Panc1 (cell line): ENCODE results near the gene CARMIL1. TPM values are rescaled to one million over a fixed set of nuclear protein-coding genes. Genes with fewer than 3 reads are reported as not detected.

Experiments
- ATAC-seq: fragments of 200-7000 bp; cut with Tn5 transposase; 2 replicates; pipeline ENCODE4 v1.9.1; 2020; ENCODE audit warnings: mild to moderate bottlenecking, moderate library complexity
- BruUV-seq: library from RNA; stranded (reverse); fragments of 400-500 nt; replicated peaks from 2 replicates; lab custom pipeline; 2021; lab: Mats Ljungman, UMichigan
- CTCF ChIA-PET: fragments of 300-600 bp; sonication (Branson Sonifier 250); formaldehyde crosslinking; loops from one replicate; lab custom pipeline; 2022; ENCODE audit warnings: antibody characterized with exemption; lab: Charles Lee
- POLR2A ChIA-PET: fragments of 300-600 bp; sonication (Branson Sonifier 250); formaldehyde crosslinking; loops from one replicate; lab custom pipeline; 2022; ENCODE audit warnings: antibody characterized with exemption; lab: Charles Lee
- DNase-seq: peaks from one replicate; pipeline ENCODE4 v3.0.0-alpha.2; 2010; ENCODE audit warnings: low read depth, low spot score
- H3K27ac ChIP-seq: 2 replicates; pipeline ENCODE4 v1.5.1; 2011; ENCODE audit warnings: mild to moderate bottlenecking, low read length, inconsistent platforms
- H3K27me3 ChIP-seq: fragments of 200-500 bp; sonication (Bioruptor generic); 2 replicates; pipeline ENCODE4 v1.6.0; 2014; ENCODE audit warnings: low read length, inconsistent platforms; ENCODE audit not compliant: control insufficient read depth, insufficient read depth
- H3K36me3 ChIP-seq: fragments of 200-500 bp; sonication (Bioruptor generic); 2 replicates; pipeline ENCODE4 v1.5.1; 2014; ENCODE audit warnings: inconsistent platforms, mild to moderate bottlenecking, low read length, moderate library complexity; ENCODE audit not compliant: control insufficient read depth, insufficient read depth
- H3K4me1 ChIP-seq: 2 replicates; pipeline ENCODE4 v1.5.1; 2011; ENCODE audit warnings: inconsistent platforms, mild to moderate bottlenecking, low read length, moderate library complexity; ENCODE audit not compliant: control insufficient read depth, insufficient read depth
- H3K4me3 ChIP-seq, 2 experiments: 2 replicates each; pipeline ENCODE4 v1.5.1; 2011 to 2012; ENCODE audit warnings: low read depth in 2 of 2, low read length in 2 of 2, mild to moderate bottlenecking in 2 of 2, inconsistent platforms in 1 of 2, moderate library complexity in 1 of 2
- H3K9me3 ChIP-seq: fragments of 200-500 bp; sonication (Bioruptor generic); 2 replicates; pipeline ENCODE4 v1.5.1; 2014; ENCODE audit warnings: low read depth, mild to moderate bottlenecking, inconsistent platforms, low read length, moderate library complexity; ENCODE audit not compliant: control insufficient read depth, insufficient read depth
- POLR2AphosphoS5 ChIP-seq: IDR thresholded peaks from 2 replicates; pipeline ENCODE4 v1.6.1; 2012; ENCODE audit warnings: mild to moderate bottlenecking, low read depth, low read length, moderate library complexity
- SIN3A ChIP-seq: IDR thresholded peaks from 2 replicates; pipeline ENCODE4 v1.6.1; 2012; ENCODE audit warnings: low read depth, mild to moderate bottlenecking, low read length, moderate library complexity, borderline replicate concordance; ENCODE audit not compliant: insufficient read depth
- TCF7L2 ChIP-seq: IDR thresholded peaks from 2 replicates; pipeline ENCODE4 v1.6.1; 2011; ENCODE audit warnings: mild to moderate bottlenecking, low read depth, low read length, inconsistent platforms
- in situ Hi-C: cut with HindIII; loops from 2 replicates; pipeline ENCODE4 v1.10.0; 2016; ENCODE audit warnings: low sequenced_read_pairs, low pct_unique_long_range_greater_than_20kb
- intact Hi-C: fragments of 100-400 bp; cut with micrococcal nuclease; formaldehyde crosslinking; loops from one replicate; pipeline ENCODE4 v1.10.0; 2022; ENCODE audit not compliant: unreplicated experiment
- total RNA-seq: library from RNA; stranded (reverse); gene quantifications from one replicate; pipeline ENCODE4 v1.2.1, GENCODE V29; 2021; ENCODE audit not compliant: unreplicated experiment
- TF ChIP-seq, protein P1 (sequence below): fragments of 450-650 bp; IDR thresholded peaks from 2 replicates; pipeline ENCODE4 v1.5.1; 2017; ENCODE audit warnings: mild to moderate bottlenecking
- TF ChIP-seq, protein P2 (sequence below), 2 experiments: IDR thresholded peaks; 2 replicates each; pipeline ENCODE4 v1.6.1; 2011 to 2012; ENCODE audit warnings: low read depth in 2 of 2, control low read depth in 1 of 2, low read length in 1 of 2, mild to moderate bottlenecking in 1 of 2, moderate library complexity in 1 of 2; ENCODE audit not compliant: insufficient read depth in 1 of 2

The CARMIL1 gene
- total RNA-seq, 1 experiment from 2014 or later = 4.0 TPM

DNA sequence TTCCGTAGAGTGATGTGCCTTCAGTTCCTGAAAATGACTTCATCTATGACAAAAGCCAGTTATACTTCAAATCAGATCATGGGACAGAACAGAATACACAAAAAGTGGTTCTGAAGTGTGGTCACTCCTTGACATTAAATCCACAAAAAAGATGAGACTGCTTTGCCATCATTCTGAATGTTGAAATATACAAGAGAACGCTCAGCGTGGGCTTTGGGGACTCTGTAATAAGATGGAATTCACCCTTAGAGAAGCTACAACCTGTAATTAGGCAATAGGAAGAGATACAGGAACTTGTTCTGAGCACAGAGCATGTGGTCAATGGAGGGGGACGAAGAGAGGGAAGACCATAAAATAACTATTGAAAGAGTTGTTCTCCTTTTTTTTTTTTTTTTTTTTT is 184.3 kb downstream of the CARMIL1 start:
- intact Hi-C loops = no loop called here
- no TSS peak for BruUV-seq
- CTCF ChIA-PET = no interaction called here

DNA sequence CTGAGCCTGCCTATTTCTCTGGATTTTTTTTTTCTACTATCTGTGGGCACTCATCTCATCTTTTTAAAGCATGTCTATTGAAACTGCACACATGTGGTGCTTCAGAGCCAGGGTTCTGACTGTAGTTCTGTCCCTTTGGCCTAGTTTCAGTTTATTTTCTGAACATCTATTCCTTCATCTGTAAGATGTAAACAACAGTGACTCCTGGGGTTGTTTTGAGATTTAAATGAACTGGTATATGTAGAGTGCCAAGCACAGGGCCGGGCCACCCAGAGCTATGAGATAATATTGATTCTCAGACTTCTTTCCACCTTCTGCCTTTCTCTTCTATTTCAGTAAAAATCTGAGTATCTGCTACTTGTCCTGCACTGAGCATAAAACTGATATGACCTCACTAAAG is 185.1 kb downstream of the CARMIL1 start:
- no TSS peak for BruUV-seq
- in situ Hi-C loops (no loop called here), intact Hi-C loops (no loop called here)
- Histone ChIP-seq H3K9me3 (no peaks in the 10 kb centered on the region), H3K4me1 (no peaks in the 10 kb centered on the region), H3K27me3 (no peaks in the 10 kb centered on the region), H3K4me3 (no peak overlapping the region), H3K27ac (no peak overlapping the region), H3K36me3 (no peaks in the 10 kb centered on the region)
- POLR2A ChIA-PET = no interaction called here
- CTCF ChIA-PET = no interaction called here
- DNase-seq (no peak), ATAC-seq (no peak)
- TF ChIP-seq SIN3A (no peak), TCF7L2 (no peak), POLR2AphosphoS5 (no peak)
- TF ChIP-seq, protein P1, sequence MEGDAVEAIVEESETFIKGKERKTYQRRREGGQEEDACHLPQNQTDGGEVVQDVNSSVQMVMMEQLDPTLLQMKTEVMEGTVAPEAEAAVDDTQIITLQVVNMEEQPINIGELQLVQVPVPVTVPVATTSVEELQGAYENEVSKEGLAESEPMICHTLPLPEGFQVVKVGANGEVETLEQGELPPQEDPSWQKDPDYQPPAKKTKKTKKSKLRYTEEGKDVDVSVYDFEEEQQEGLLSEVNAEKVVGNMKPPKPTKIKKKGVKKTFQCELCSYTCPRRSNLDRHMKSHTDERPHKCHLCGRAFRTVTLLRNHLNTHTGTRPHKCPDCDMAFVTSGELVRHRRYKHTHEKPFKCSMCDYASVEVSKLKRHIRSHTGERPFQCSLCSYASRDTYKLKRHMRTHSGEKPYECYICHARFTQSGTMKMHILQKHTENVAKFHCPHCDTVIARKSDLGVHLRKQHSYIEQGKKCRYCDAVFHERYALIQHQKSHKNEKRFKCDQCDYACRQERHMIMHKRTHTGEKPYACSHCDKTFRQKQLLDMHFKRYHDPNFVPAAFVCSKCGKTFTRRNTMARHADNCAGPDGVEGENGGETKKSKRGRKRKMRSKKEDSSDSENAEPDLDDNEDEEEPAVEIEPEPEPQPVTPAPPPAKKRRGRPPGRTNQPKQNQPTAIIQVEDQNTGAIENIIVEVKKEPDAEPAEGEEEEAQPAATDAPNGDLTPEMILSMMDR = no peak
- TF ChIP-seq, protein P2, sequence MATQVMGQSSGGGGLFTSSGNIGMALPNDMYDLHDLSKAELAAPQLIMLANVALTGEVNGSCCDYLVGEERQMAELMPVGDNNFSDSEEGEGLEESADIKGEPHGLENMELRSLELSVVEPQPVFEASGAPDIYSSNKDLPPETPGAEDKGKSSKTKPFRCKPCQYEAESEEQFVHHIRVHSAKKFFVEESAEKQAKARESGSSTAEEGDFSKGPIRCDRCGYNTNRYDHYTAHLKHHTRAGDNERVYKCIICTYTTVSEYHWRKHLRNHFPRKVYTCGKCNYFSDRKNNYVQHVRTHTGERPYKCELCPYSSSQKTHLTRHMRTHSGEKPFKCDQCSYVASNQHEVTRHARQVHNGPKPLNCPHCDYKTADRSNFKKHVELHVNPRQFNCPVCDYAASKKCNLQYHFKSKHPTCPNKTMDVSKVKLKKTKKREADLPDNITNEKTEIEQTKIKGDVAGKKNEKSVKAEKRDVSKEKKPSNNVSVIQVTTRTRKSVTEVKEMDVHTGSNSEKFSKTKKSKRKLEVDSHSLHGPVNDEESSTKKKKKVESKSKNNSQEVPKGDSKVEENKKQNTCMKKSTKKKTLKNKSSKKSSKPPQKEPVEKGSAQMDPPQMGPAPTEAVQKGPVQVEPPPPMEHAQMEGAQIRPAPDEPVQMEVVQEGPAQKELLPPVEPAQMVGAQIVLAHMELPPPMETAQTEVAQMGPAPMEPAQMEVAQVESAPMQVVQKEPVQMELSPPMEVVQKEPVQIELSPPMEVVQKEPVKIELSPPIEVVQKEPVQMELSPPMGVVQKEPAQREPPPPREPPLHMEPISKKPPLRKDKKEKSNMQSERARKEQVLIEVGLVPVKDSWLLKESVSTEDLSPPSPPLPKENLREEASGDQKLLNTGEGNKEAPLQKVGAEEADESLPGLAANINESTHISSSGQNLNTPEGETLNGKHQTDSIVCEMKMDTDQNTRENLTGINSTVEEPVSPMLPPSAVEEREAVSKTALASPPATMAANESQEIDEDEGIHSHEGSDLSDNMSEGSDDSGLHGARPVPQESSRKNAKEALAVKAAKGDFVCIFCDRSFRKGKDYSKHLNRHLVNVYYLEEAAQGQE (IDR thresholded peaks at IDR 0.05; ENCODE audit: insufficient read depth in 1 of 2, low read depth in 2 of 2, low read length in 1 of 2) = no peak

More for the DNA sequence above, 184.3 kb downstream of the CARMIL1 start:
- Histone ChIP-seq H3K27ac (no peak overlapping the region), H3K27me3 (no peaks in the 10 kb centered on the region), H3K36me3 (no peaks in the 10 kb centered on the region), H3K9me3 (no peaks in the 10 kb centered on the region), H3K4me3 (no peak overlapping the region), H3K4me1 (no peaks in the 10 kb centered on the region)
- in situ Hi-C loops = no loop called here
- TF ChIP-seq, protein P2 (IDR thresholded peaks at IDR 0.05; ENCODE audit: insufficient read depth in 1 of 2, low read depth in 2 of 2, low read length in 1 of 2) = no peak
- TF ChIP-seq, protein P1 = no peak
- TF ChIP-seq SIN3A (no peak), TCF7L2 (no peak), POLR2AphosphoS5 (no peak)
- POLR2A ChIA-PET = no interaction called here
- DNase-seq (no peak), ATAC-seq (no peak)
